GM23248 (cell line): ENCODE data around the gene CNTN2.

Experiments used
- EZH2 ChIP-seq: fragments of 200-600 bp; sonication (generic); IDR thresholded peaks from 2 replicates; pipeline ENCODE4 v1.6.1; 2018; ENCODE audit warnings: antibody characterized with exemption, mild to moderate bottlenecking; ENCODE audit not compliant: insufficient read depth, poor library complexity, severe bottlenecking
- EZH2phosphoT487 ChIP-seq: fragments of 200-600 bp; sonication (generic); IDR thresholded peaks from 2 replicates; pipeline ENCODE4 v1.6.1; 2018; ENCODE audit warnings: antibody characterized with exemption, moderate library complexity, mild to moderate bottlenecking, low read depth; ENCODE audit not compliant: insufficient read depth

DNA sequence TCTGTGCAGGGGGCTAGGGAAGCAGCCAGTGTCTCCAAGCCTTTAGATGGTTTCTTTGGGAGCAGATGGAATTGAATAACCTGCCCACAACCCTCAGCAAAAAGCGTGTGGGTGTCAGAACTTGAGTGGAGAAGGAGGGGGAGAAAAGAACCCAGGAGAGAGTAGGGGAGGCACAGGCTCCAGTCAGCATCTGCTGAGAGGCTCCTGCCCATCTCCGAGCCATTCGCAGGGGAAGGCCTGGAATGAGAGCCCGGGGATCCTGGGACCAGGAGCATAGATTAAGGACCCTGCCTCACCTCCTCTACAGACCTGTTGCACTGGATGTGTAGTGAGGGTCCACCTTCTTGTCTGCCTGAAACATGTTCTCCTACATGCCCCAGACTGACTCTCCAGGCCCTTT, 25.0 kb downstream of the CNTN2 start:
- TF ChIP-seq EZH2 (no peak), EZH2phosphoT487 (no peak)
